HG02623 (cell line): Measurements from ENCODE around the gene GIN1.
"Not testable (repeated sequence)": the region's sequence is repeated elsewhere in the genome, so short reads cannot be mapped to it uniquely, and the experiment has no call there.

Experiments used
- ATAC-seq: cut with Tn5 transposase; IDR thresholded peaks from one replicate; pipeline ENCODE4 v1.9.1; 2021; ENCODE audit warnings: moderate library complexity; ENCODE audit not compliant: unreplicated experiment

The GIN1 gene, protein sequence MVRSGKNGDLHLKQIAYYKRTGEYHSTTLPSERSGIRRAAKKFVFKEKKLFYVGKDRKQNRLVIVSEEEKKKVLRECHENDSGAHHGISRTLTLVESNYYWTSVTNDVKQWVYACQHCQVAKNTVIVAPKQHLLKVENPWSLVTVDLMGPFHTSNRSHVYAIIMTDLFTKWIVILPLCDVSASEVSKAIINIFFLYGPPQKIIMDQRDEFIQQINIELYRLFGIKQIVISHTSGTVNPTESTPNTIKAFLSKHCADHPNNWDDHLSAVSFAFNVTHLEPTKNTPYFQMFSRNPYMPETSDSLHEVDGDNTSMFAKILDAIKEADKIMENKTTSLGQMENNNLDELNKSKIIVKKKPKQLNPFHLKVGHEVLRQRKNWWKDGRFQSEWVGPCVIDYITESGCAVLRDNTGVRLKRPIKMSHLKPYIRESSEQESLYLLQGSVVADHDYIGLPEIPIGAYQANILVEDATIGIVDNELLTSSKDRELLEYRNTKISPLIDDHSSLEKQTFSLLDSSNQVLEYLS

DNA sequence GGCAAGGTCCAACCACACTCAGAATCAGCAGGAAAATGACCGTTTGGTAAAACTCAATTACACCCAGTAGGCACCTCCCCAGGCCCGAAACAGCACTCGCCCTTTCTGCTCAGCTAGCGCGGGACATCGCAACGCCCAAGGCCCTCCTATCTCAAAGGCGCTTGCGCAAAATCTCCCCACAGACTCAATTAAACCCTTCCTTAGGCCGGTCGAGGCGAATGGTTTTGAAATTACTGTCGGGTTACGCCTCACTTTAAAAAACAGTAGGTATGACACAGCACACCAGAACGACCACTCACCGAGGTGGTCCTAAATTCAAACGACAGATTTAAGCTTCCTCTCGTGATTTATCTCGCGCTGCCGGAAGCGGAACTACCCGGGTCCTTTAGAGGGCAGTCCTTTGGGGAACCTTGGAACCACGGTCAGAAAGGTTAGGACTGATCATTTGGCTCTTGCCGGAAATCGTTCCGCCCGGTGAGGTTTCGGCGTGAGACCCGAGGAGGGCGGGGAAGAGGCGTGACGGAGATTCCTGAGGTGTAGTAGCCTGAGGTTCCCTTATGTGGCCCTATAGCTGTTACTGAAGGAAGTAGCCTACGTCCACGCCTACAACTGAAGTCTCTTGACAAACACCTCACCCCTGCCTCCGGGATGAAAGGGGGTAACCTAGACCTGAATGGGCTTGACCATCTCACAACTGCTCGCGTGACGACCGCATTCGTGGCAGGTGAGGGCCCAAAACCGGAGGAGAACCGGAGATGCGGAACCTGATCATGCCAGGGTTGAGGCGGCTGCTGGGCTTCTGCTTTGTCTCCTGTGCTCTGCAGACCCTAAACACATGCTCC is at the start of gene GIN1, which contains the start of gene PPIP5K2:
Gene GIN1, minus strand, starts transcription at position 374 of the 842 bp plus-strand sequence. CDS start 11,431 bp downstream, outside the sequence.
Gene PPIP5K2, plus strand, starts transcription at position 537 of the 842 bp plus-strand sequence. CDS start 9,289 bp downstream, outside the sequence.
- ATAC-seq, result peak; percentile 91

- no peak for ATAC-seq
Measured at GRCh38 chr5:103166706-103167105, 46.8 kb upstream of the GIN1 start.

GRCh38 chr5:103151156-103151555 is 31.2 kb upstream of the GIN1 start:
- no peak for ATAC-seq

- no peak for ATAC-seq
Measured at GRCh38 chr5:103148213-103148612, 28.3 kb upstream of the GIN1 start.

- no peak for ATAC-seq
Measured at GRCh38 chr5:103145196-103145595, 25.3 kb upstream of the GIN1 start.

- ATAC-seq, result not testable (repeated sequence)
Measured at GRCh38 chr5:103142132-103142531, 22.2 kb upstream of the GIN1 start.

DNA sequence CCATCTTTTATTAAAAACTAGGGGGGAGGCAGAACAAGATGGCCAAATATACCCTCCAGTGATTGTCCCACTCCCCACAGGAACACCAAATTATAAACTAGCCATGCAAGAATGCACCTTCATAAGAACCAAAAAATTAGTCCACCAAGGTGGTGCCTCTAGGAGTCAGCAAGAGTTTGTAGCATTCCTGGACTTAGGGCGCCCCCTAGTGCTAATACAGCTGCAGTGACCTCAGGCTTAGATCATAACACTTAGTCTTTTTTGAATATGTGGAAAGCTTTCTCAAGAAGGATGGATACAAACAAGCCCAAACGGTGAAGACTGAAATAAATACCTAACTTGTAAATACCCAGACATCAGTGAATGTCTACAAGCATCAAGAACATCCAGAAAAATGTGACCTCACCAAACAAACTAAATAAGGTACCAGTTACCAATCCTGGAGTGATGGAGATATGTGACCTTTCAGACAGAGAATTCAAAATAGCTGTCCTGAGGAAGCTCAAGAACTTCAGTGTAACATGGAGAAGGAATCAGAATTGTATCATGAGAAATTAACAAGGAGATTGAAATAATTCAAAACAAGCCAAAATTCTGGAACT is 19.4 kb upstream of the GIN1 start:
- peak; percentile 96 for ATAC-seq

GRCh38 chr5:103138202-103138690 is 18.3 kb upstream of the GIN1 start:
- no peak for ATAC-seq

DNA sequence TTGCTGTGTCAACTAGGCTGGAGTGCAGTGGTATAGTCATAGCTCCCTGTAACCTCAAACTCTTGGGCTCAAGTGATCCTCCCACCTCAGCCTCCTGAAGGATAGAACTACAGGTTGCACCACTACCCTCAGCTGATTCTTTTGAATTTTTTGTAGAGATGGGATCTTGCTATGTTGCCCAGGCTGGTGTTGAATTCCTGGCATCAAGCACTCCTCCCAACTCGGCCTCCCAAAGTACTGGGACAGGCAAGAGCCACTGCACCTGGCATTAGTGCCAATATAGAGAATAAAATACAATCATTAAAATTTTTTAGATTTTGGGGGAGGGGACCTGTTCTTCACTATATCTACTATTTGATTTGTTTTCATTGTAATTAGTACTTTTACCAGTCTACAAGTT is 15.5 kb upstream of the GIN1 start:
- ATAC-seq, result no peak

- ATAC-seq, result no peak
Measured at GRCh38 chr5:103133231-103133630, 13.3 kb upstream of the GIN1 start.

DNA sequence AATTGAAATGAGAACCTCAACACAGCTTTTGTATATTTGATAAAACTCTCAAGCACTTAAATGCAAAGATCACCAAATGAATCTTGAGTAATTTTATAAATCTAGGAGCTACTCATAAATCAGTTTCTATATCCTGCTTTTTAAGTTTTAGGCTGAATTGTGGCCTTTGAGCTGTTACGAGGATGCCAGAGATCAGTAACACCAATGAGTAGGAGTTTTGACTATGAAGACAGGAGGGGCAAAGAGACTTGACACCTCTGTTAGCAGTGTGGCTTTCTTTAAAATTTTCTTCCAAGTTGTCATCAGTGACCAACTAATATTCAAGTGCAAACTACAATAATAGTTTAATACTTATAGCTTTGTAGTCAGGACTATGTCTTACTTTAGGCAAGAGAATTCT is 12.7 kb upstream of the GIN1 start:
- ATAC-seq, result no peak

GRCh38 chr5:103128202-103128601 is 8.3 kb upstream of the GIN1 start:
- ATAC-seq, result no peak

DNA sequence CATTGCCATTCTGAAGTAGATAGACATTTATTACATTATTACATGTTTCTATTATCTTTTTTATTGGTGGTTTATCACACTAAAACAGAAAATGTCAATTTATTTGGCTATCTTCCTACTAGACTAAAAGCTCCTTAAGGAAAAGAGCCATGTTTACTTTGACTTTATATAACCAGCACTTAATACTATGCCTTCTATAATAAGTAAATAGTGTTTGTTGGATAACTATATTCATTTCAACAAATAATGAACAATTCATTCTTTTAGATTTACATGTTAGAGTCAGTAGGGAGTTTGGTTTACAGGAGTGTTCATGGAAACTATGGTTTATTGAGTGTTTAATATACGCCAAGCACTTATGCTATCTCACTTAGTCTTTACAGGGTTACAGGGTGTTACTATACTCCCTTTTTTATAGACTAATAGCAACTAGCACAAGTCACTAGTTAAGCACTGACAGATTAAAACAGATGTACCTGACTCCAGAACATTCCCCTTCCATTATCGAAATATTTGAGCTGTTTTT is 7.4 kb upstream of the GIN1 start:
- ATAC-seq, result no peak

DNA sequence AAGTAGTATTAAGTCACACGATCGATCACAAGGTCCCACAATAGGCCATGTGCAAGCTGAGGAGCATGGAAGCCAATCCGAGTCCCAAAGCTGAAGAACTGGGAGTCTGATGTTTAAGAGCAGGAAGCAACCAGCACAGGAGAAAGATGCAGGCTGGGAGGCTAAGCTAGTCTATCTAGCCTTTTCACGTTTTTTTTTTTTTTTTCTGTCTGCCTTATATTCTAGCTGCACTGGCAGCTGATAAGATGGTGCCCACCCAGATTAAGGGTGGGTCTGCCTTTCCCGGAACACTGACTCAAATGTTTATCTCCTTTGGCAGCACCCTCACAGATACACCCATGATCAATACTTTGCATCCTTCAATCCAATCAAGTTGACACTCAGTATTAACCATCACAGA is 6.6 kb upstream of the GIN1 start:
- no peak for ATAC-seq

- no peak for ATAC-seq
Measured at GRCh38 chr5:103122242-103122641, 2.3 kb upstream of the GIN1 start.

GRCh38 chr5:103120607-103121200 is 766 bp upstream of the GIN1 start:
- ATAC-seq, result no peak

GRCh38 chr5:103119070-103119764 is 721 bp downstream of the GIN1 start:
- no peak for ATAC-seq

GRCh38 chr5:103117471-103117991 is 2.4 kb downstream of the GIN1 start:
- ATAC-seq, result no peak

DNA sequence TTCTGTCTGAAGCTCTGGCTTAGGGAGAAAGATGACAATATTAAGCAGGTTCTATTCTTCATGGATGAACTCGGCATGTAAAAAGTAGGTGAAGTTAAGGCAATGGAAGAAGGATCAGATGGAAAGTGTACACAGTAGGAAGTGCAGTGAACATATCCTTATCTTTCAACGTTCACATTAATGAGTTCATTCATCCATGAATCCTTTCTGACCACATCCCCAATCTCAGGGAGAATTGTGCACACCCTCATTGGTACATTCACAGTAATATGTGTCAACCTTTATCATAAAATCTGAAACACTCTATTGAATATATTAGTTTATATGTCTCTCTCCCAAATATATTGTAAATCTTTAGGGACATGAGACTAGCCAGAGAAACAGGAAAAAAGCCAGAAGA is 5.5 kb downstream of the GIN1 start:
- ATAC-seq, result no peak

DNA sequence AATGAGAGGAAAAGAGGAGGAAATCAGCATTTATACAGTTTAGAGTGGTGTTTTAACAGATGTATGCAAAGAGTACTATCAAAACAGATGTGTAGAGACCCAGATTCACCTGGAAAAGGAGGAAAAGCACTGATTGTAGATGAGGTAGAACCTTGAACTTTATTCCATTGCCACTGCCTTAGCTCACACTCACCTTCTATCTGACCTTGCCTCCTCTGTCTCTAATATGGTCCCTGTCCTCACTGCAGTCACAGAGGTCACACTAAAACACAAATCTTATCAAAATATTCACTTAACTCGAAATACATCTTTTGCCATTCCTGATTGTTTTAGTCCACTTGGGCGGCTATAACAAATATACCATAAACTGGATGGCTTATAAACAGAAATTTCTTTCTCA is 7.0 kb downstream of the GIN1 start:
- ATAC-seq, result no peak
